ENCODE data around the gene PLEKHA4.
"Not testable (repeated sequence)": the region's sequence is repeated elsewhere in the genome, so short reads cannot be mapped to it uniquely, and the experiment has no call there.

Gene PLEKHA4

GRCh38 chr19:48859711-48860572 lies 8.5 kb downstream of the PLEKHA4 start:
- DNase-seq: no peak

DNA sequence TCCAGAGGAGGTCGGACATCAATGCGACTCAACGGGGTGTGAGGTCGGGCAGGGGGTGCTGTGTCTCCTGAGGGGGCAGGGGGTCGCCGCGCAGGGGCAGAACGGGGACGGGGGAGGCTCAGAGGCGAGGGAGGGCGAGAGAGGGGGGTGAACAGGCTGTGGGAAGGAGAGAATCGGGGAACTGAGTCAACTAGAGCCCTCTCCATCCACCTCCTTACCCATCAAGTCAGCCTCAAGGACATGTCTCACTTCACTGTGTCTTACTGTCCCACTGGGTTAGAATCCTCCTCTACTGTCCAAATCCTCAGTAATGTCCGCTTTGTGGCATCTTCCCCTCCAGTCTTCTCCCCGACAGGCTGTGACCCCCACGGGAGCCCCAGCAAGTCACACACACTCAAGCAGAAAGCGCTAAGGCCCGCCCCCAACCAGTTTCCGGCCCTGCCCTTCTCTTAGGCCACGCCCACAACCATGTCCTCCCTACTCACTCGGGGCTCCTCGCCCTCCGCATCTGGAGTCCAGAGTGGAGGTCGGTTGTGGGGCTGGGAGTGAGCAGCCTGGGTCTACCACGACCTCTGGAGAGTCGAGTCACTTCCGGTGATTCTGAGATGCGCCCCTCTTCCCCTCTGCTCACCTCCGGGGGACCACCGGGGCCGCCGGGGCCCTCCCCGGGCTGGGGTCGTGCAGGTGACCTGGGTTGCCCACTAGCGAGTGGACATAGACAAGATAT lies 9.3 kb downstream of the PLEKHA4 start:
- no peak for DNase-seq

DNA sequence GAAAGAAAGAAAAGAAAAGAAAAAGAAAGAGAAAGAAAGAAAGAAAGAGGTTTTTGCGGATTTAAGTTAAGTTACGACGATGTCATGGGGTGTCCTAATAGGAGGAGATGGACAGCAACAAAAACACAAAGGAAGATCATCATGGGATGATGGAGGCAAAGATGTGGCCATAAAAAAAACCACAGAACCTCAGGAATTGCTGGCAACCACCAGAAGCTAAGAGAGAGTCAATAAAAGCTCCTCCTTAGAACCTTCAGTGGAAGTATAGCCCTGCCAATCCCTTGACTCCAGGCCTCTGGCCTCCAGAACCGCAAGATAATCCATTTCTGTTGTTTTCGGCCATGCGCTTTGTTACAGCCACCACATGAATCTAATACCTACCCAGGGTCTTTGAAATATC lies 11.5 kb downstream of the PLEKHA4 start:
- DNase-seq: no peak

DNA sequence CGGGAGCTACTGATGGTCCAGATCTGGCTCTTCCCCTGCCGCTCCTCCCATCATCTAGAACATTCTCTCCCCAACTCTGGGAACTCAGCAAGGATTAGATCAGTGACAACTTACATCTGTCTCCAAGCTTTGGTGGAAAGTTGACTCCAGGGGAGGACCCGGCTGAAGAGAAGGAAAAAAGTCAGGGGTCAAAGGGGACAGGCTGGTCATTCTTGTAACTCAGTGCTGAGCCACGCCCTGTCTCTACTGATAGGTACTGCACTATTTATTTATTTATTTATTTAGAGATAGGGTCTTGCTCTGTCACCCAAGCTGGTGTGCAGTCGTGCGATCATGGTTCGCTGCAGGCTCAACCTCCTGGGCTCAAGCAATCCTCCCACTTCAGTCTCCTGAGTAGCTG lies 14.3 kb downstream of the PLEKHA4 start:
- DNase-seq: no peak

DNA sequence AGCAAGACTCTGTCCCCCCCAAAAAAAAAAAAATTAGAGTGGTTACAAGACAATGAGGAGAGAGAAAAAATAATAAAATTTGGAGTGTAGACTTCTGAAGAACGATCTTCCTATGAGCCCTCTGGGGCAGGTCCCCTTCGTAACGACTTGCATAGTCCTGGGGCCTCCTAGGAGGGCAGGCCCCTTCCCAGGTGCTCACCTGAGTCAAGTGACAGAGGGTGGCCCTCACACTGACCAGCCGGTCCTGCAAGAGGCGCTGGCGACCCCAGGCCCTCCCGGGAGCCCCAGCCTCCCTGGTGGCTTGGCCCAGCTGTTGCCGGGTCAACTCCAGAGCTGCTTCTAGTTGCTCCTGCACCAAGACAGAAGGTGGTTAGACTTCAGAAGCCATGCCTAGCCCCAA lies 14.9 kb downstream of the PLEKHA4 start:
- DNase-seq: no peak

DNA sequence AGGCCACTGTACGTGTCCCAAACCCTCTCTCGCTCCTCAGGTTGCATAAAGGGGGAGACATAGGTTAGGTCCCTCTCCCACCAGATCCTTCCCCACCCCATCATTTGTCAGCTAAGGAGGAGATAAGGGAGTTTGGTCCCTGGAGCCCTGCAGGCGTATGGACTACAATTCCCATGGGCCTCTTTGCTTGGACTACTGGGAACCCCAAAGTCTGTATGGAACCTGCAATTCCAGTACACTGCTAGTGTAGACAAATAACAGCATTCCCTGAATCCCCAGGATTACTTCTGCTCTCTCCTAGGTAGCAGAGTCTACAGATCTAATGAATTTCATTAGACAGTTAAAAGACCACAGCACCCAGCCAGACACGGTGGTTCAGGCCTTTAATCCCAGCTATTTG lies 16.1 kb downstream of the PLEKHA4 start:
- DNase-seq: no peak

GRCh38 chr19:48846659-48847058 lies 21.8 kb downstream of the PLEKHA4 start:
- DNase-seq: not testable (repeated sequence)

- DNase-seq: no peak
These were observed 23.0 kb downstream of the PLEKHA4 start for GRCh38 chr19:48845384-48845783.

DNA sequence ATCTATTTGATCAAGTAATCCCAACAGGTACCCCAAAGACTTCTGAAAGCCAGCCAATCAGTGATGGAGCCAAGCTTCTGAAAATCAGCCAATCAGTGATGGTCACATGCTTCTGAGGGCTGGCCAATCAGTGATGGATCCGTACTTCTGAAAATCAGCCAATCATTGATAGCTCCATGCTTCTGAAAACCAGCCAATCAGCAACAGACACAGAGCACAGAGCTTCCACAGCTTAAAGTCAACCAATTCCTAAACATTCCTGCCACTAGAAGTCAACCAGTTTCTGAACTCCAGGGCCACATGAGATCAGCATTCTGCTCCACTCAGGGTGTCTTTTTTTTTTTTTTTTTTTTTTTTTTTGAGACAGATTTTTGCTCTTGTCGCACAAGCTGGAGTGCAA lies 23.9 kb downstream of the PLEKHA4 start:
- DNase-seq: no peak

DNA sequence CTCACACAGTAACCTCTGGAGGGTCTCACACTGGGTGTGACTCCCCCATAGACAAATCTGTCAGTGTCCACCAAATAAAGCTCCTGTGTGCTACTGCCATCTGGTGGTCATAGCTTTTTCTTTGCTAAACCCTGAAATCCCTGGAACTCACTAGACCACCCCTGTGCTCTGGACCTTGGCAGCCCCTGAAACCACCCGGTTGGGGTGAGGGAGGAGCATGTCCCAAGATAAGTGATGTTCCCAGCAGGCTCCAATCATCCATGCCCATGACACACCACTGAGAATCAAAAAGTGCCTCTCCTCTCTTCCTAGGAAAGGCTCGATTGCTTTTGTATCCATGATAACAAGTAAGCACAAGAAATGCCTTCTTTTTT lies 25.6 kb downstream of the PLEKHA4 start:
- peak; percentile 24 to 51 for DNase-seq

- no peak for DNase-seq
These were observed 26.8 kb downstream of the PLEKHA4 start for GRCh38 chr19:48841571-48841970.

- DNase-seq: no peak
These were observed 27.4 kb downstream of the PLEKHA4 start for GRCh38 chr19:48841047-48841446.

- no peak for DNase-seq
These were observed 30.7 kb downstream of the PLEKHA4 start for GRCh38 chr19:48837687-48838086.

DNA sequence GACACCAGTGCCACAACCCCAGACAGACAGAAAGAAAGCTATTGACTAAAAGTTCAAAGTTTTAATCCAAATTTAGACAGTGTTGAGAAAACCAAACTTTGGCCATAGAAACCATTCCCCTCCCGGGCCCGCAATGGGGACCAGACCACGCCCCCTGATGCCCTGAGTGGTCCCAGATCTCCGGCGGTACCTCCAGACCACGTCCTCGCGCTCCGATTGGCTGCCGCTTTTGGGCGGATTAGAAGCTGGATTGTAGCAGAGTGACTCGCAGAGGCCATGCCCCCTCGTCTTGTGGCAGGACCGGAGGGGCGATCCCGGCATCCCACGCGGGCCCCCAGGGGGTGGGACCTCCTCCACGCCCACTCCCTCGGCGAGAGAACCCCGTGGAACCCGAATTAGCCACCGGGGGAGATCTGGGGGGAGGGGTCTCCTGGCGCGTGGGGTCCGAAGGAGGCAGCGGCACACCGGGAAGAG lies 31.3 kb downstream of the PLEKHA4 start:
- peak; percentile 36 to 64 for DNase-seq

DNA sequence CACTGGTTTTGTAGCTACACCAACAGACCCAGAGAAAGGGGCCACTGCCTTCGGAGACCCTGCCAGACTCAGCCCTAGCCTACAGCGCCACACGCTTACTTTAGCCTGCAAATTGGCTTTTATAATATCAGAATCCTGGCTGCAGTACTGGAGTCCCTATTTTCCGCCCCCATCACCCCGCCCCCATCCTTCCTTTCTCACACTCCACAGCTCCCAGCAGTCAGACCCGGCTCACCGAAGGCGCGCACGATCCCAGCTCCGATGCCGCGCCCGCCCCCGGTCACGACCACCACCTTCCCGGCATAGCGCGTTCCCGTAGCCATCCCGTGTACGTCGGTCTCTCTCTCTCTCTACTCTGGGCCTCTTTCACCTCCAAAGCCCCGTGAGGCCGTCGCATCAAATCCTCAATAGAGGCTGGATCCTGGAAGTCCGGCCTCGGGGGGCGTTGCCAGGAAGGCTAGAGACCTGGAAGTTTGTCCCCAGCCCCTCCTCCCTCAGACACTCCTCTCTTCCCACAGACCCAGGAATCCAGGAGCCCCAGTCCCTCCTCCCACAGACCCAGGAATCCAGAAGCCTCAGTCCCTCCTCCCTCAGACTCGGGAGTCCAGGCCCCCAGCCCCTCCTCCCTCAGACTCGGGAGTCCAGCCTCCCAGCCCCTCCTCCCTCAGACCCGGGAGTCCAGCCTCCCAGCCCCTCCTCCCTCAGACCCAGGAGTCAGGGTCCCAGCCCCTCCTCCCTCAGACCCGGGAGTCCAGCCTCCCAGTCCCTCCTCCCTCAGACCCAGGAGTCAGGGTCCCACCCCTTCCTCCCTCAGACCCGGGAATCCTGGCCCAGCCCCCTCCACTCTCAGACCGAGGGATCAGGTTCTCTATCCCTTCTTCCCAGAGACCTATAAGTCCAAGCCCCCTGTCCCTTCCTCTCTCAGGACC lies 32.1 kb downstream of the PLEKHA4 start, which contains the start of gene HSD17B14:
Gene HSD17B14, minus strand, starts transcription at position 403 of the 929 bp plus-strand sequence. Its CDS starts 80 bp downstream, at position 323.
- peak; percentile 2 to 53 for DNase-seq

DNA sequence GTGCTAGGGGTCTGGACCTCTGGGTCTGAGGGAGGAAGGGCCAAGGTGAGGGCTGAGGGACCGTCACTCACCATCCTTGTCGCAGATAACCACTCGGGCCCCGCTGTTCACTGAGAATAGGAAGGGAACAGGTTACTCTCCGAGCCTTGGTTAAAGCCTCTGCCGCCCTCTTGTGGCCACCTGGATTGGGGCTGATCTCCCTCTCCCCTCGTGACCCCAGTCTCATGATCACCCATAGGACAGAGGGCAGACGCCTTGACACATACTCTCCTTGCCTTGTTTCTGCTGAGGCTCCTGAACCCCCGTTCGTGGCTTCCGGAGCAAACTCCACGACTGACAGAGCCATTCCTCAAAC lies 32.7 kb downstream of the PLEKHA4 start:
- peak; percentile 81 to 95 for DNase-seq

DNA sequence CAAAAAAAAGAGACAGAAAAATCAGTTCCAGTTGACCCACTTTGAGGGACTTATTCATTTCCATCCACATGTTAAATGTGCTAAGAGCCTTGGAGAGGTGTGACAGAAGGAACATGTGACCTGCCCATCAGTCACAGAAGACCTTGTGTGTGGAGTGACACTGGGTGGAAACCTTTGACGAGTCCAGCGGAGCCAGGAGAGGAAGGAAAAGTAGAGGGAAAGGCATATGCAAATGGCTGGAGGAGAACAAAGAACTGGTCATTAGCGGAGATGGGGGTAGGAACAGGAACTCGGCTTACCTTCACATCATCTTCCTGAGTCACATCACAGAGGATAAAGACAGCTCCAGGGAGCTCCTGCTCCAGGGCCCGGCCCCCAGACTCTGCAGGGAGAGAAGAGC lies 34.4 kb downstream of the PLEKHA4 start:
- DNase-seq: peak; percentile 44 to 62

DNA sequence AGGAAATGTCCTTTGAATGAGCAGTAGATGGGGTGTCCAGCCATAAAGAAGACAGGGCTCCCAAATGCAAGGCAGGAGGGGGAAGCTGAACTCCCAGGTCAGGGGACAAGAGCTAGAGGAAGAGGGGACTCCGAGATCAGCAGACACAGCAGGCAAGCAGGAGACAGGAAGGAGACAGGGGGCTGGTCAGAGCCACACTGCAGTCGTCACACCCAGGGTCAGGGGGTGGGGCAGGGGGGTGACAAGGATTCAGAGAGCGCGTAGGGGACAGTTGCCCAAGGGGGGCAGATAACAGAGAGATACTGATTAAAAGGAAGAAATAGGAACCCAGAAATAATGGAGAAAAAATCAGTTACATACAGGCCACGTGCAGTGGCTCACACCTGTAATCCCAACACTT lies 35.4 kb downstream of the PLEKHA4 start:
- no peak for DNase-seq

DNA sequence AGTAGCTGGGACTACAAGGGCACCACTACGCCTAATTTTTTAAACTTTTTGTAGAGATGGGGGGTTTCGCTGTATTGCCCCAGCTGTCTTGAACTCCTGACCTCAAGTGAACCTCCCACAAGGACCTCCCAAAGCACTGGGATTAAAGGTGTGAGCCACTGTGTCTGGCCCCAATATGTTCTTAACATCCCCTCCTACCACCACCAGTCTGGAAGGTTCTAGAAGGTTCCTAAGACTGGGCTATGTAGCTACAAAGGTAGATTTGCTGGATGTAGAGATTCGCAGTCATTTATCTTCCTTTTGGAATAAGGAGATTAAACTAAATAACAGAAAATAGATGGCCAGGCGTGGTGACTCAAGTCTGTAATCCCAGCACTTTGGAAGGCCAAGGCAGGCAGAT lies 37.5 kb downstream of the PLEKHA4 start:
- DNase-seq: no peak

DNA sequence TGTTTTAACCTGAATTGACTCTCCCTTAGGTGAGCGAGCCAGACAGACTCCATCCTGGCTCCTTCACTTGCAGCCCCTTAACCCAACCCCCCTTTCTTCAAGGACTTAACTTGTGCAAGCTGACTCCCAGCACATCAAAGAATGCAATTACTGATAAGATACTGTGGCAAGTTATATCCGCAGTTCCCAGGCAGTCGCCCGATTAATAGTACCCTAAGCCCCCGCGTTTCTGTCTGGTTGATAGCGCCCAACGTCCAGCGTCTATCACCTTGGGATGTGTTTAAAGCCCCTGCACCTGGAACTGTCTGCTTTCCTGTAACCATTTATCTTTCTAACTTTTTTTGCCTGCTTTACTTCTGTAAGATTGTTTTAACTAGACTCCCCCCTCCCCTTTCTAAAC lies 38.3 kb downstream of the PLEKHA4 start:
- no peak for DNase-seq

DNA sequence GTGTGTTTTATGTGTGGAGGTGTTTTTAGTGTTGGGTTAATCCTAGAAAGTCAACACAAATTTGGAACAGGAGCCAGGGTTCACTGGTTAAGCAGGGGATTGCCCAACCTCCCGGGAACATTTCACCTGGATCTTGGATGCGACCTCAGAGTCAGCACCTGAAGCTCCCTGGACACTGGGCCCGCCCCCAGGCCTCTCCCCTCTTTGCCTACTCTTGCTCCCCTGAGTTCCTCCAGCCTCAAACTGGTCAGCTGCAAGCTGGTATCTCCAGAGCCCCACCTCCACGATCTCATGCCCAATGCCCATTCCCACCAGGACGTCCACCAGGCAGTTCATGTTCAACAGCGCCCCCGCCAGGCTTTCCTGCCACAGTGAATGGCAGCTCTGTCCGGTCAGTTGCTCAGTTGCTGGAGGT lies 41.8 kb downstream of the PLEKHA4 start:
- no peak for DNase-seq

DNA sequence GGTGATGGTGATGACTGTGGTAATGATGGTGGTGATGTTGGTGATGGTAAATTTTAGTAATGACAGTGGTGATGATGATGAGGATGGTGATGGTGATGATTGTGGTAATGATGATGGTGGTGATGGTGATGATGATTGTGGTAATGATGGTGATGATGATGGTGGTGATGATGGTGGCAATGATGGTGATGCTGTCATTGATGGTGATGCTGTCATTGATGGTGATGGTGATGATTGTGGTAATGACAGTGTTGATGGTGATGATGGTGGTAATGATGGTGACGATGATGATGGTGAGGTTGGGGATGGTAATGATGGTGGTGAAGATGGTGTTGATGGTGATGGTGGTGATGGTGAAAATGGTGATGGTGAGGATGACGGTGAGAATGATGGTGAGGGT lies 45.9 kb downstream of the PLEKHA4 start:
- DNase-seq: no peak

DNA sequence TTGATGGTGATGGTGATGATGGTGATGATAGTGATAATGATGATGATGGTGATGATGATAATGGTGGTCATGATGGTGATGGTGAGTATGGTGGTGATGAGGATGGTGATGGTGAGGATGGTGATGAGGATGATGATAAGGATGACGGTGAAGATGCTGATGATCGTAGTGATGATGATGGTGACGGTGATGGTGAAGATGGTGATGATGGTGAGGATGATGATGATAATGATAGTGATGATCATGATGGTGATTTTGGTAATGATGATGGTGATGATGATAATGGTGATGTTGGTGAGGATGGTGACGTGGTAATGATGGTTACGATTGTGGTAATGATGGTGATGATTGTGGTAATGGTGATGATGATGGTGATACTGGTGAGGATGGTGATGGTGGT lies 46.8 kb downstream of the PLEKHA4 start:
- no peak for DNase-seq

All from NCI-H526 (cell line).